Stimulated activated CD4-positive, alpha-beta T cell treated with anti-CD3 and anti-CD28 coated beads, Interleukin-1b, Interleukin-23, amount 100 ng/mL, for 48 hours (primary cell): ENCODE results near the gene PKP2.

ENCODE experiments used
- DNase-seq: peaks from one replicate; pipeline ENCODE4 v3.0.0-alpha.2; 2020

Gene PKP2

DNA sequence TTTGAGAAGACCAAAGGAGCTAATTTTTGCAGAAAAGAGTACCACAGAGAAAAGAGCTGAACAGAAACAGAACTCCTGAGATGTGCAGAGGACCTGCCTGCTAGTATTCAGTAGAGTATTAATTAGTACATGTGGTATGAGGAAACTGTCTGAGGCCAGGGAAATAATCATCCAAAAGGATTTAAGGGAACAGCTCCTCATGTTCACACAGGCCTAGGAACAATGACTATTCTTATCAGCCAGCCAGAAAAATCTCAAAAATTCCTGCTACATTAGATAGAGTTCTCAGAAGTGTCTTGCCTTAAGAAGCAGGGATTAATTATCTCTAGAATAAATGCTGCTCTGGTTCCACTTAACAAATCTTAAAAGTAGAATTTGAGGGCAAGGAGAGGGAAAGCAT lies 36.4 kb downstream of the PKP2 start:
- DNase-seq: no peak

DNA sequence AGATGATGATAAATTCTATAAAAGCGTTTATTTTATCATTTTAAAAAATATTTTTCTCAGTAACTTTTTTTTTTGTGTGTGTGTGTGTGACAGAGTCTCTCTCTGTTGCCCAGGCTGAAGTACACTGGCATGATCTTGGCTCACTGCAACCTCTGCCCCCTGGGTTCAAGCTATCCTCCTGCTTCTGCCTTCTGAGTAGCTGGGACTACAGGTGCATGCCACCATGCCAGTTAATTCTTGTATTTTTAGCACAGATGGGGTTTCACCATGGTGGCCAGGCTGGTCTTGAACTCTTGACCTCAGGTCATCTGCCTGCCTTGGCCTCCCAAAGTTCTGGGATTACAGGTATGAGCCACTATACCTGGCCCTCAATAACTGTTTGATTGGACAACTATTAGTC lies 37.2 kb downstream of the PKP2 start:
- DNase-seq: no peak

DNA sequence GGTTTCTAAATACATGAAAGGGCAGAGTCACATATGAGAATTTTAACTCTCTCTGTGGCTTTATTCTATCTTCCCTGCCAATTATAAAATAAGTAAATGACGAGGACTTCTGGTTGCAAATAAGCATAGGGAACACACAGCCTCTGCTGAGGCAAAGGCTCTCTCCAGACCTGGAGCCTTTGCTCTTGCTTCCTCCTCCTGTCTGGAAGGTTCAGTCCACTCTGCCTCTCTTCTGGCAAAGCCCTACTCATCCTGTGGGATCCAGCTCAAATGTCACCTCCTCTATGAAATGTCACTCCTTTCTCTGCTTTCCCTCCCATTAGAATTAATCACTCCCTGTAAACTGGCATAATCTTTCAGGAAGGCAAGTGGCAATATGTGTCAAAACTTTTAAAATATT lies 41.9 kb downstream of the PKP2 start:
- DNase-seq: no peak

DNA sequence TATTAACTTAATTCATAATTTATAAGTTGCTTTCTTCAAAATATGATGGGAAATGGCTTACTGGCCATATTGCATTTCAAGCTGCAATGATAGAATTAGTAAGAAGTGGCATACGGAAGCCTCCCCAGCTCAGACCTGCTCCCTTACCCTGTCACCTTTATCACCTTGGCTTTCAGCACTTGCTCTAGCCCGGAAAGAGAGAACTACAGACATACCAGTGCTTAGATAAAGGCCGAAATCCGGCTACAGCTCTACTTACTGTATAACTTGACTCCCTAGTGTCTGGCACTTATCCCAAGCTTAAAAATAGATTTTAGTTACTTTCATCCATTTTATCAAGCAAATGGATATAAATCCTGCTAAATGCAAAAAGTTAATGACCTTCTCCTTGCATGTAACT lies 42.5 kb downstream of the PKP2 start:
- no peak for DNase-seq

DNA sequence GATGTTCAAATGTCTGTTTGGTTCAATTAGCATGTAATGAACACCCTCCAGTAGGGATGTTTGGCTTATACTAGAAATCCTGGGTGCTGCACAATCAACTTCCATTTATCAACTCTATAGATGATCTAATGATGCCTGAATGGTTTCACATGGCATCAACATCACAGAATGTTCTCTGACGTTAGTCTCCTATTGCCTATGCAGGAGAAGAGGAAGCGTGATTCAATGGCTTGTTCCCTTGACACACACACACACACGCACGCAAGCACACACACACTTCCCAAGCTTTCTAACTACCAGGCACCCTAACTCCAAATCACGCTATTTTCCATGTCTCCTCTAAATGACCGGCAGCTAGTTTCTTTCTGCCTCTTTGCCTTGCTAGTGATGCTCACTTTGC lies 49.3 kb downstream of the PKP2 start:
- no peak for DNase-seq

DNA sequence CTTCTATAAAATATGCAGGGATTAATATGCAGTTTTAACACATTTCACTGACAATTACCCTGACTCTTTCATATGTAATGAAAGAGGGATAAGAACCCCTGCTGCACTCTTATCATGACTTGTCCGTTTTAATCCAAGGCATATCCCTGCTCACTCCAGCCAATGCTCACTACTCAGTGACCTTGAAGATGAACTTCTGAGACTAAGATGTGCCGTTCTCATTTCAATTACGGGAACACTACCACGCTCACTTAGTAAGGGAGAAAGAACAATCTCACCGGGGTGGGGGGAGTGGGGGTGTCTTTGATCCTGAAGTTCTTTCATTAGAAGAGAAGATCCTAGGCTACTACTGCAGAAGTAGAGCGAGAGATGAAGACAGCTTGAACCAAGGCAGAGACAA lies 50.5 kb downstream of the PKP2 start:
- no peak for DNase-seq

DNA sequence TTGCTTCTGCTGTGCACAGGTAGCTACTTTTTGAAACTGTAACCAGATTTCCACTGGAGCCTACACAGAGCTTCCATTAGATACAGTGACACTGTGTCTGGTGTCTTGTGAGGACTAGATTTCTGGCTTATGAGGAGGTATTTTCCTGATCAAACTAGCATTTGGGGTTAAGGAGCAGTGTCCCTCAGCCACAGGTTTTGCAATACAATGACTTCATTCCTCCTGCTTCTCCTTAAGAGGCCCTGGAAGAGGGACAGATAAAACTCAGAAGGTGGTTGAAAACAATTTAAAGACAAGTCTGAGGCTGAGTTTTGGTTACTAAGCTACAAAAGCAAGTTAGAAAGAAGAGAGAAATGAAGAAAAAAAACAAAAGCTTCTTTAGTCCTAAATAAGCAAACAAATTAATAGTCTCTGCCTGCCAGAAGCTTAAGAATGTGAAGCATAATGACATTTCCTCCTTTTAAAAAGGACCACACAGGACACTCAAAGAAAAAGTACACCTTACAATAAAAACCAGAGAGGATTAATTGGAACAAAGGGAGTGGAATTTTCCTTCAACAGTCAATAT lies 53.0 kb downstream of the PKP2 start:
- no peak for DNase-seq

DNA sequence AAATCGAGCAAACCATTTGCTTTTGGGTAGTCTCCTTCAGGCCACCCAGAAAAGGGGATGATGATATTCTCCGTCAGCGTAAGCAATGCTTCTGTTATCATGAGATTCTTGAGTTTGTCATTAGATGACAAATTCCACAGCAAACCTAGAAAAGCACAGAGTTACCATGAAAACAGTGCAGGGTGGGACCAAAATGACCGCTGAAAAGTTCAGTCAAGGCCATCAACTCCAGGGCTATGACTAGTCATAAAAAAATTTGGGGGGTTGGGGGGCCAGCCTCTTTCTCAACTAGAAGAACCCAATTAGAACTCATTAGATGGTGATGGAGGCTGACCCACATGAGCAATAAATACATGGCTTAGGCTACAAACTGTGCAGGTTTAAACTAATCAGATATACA lies 55.5 kb downstream of the PKP2 start:
- no peak for DNase-seq

DNA sequence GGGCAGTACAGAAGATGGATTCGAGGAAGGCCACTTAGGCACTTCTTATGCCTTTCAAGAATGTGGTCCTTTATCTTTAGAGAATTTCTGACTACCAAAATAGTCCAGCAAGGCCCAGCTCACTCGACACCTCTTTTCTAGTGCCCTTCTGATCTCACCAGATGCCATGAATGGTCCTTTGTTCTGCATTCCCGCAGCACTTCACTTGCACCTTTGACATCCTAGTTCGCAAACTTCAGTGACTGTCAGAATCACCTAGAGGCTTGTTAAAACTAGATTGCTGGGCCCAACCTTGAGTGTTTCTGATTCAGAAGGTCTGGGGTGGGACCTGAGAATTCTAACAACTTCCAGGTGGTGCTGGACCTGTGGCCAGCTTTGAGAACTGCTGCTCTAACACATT lies 56.7 kb downstream of the PKP2 start:
- DNase-seq: no peak

DNA sequence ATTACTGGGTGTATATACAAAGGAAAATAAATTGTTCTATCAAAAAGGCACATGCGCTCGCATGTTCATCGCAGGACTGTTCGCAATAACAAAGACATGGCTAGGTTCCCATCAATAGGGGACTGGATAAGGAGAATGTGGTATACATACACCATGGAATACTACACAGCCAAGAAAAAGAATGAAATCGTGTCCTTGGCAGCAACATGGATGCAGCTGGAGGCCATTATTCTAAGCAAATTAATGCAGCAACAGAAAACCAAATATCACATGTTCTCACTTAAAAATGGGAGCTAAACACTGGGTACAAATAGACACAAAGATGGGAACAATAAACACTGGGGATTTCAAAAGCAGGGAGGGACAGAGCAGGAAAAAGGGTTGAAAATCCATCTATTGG lies 58.6 kb downstream of the PKP2 start:
- DNase-seq: no peak

DNA sequence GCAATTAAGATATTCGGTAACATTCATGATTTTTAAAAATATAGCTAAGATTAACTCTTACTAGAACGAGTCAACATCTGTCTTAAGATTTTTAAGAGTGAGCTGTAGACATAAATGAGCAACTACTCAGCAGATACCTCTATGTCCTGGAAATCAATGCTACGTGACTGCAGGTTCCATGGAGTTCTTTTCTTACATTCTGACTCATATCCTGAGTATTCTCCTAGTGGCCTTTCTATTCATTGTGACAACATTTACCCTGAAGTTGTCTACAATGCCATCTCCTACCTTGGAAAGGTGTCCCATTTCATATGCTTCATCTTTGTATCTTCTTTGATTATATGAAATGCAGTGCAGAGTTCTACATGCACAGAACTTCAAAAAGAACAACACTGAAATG lies 59.9 kb downstream of the PKP2 start:
- no peak for DNase-seq

DNA sequence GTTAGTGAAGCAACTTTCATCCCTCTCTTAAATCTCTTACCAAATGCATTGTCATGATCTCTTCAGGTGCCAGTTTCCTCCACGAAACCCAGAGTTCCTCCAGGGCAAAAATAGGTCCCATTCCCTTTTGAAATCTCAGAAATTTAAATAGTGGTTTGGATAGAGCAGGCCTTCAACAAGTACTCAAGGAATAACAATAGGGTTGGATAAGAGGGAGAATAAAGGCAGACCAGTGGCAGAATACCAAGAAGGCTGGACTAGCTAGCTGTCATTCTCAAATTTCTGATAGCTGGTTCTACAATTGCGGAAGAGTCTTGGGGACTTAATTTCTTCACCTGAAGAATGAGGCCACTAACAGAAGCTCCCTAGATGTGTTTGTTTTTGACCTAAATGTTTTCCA lies 62.5 kb downstream of the PKP2 start:
- DNase-seq: no peak

DNA sequence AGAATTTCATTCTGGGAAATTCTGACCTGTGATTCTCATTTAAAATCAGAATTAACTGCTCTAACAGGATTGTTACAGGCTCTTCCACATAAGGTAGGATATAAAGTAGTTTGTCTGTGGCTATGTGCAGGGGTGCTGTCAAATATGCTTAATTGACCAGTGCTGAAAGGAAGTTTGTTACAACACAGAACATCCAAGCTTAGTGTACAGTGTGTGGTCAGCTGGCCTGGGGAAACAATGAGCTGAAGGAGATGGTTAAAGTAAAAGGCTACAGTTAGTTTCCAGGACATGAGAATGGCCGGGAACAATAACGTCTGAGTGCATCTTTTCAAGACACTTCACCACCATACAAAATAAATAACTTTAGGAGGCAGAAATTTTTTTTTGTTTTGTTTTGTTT lies 68.0 kb downstream of the PKP2 start:
- no peak for DNase-seq

DNA sequence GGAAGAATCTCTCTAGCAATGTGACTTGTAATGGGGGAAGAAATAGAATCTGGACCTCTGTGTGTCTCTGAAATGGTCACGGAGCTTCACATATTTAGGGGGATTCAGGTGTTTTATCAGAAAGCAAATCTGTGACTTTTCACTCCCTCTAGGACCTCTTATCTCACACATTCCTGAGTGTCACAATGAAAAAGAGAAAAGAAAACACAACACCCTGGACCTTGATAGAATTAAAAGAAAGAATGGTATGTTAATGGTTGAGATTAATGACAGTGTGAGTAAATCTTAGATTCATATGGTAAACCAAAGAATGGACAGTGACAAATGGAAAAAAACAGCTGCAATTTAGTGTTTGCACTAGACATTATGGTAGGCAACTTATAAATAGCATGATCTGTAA lies 68.5 kb downstream of the PKP2 start:
- DNase-seq: no peak

DNA sequence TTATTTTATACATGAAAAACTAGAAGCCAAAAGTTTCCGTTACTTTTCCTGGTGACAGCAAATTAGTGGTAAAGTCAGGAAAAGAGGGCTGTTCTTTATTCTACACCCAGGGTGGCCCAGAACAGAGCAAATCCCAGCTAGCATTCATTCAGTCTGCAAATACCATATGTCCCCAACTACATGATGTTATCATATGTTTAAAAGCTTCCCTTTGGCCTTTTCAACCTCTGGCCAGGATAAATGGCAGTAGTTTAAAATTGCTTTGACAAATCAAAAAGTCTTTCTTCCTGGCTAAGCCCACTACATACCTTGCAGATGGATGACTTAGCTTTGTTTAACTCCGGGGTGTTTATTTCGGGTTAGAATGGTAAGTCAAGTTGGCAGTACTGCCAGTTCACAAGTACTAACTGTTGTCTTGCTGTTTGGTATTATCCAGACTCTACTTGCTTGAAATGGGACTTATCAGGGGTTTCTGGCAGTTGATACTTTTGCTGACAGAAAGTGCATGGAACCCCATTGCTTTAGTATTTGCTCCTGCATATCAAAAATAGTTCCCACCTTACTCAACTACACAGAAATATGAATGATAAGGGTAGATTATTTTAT lies 69.7 kb downstream of the PKP2 start:
- DNase-seq: no peak

DNA sequence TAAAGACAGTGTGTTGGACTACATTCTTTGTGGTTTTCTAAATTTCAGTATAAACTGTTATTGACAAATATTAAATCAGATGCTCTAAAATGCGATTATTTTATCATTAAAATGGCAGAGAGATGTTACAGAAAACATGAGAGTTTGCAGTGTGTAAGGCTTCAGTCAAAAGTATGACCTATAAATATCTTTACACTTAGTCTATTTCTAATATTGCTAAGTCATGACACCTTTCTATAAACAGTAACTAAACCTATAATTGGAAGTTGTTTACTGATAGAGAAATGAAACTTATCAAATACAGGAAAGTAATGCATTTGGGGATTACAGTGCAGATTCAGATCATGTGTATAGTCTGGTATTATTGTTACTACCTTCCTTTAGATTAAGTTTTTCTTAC lies 72.0 kb downstream of the PKP2 start:
- DNase-seq: no peak

DNA sequence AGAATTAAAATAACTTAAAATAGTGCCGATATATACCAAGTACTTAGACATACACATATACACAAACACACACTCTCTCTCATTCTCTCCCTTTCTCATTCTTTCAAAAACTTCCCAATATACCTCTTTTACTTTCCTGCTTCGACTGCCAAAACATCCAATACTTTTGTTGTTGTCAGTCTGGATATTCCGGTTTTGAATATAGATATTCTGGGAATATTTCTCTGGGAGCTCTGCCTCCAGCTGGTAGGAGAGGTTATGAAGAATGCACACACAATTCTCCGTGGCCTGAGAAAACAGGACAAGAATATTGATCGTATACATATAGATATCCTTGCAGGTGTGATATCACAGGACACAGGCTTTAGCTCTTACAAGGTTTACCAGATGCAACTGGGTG lies 74.2 kb downstream of the PKP2 start:
- DNase-seq: no peak

DNA sequence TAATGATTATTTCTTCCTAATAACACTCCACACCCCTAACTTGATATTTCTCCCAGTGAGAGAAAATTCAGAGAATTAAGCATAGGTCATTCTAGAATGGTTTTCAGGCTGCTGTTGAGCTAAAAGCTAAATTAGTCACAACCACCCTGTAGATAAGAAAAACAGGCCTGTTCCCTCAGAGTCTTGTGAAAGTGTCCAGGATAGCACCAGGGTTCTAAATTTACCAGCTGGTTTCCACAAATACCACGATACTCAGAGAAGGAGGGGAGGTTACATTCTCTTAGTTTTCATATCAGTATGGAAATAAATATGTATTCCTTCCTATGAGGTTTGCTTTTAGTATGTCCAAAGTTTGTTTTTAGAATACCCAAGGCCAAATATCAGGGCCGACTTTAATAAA lies 74.9 kb downstream of the PKP2 start:
- DNase-seq: no peak

DNA sequence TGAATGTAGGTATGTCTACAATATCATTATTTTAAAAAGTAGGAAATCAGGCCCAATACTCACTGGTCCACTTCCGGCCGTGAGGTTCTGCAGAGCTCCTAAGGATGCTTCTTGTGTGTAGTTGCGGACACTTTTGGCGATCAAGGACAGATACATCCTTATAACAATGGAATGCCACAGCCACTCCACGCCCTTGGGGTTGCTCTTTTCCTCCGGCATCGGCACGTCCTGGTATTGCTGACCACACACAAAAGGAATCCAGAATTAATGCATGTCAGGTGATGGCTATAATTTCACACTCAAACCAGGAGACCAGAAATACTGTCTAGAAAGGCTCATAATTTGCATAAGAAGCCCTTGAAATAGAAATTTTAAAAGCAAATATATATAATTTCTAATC lies 75.3 kb downstream of the PKP2 start:
- no peak for DNase-seq

DNA sequence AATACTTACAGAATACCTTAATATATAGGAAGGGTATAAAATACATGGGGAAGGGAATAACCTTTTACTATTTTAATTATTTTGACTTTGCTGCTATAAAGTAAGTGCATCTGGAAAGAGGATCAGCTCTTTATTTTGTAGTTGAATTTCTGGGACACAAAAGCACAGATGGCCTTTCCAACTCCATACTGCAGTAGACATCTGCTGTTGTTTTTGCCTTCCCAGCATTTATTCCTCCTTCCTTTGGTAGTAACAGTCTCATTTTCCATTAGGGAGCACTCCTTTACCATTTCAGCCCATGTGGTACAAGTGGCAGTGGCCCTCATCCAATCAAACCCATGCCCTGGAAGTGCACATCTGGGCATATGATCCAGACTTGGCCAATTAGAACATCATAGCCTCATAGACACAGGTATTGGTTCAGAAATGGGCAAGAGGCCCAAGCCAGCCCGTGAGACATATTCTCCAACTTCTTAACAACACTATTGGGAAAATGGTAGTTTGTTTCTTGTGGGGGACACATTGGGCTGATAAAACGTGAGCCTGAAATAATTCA lies 76.1 kb downstream of the PKP2 start:
- no peak for DNase-seq

DNA sequence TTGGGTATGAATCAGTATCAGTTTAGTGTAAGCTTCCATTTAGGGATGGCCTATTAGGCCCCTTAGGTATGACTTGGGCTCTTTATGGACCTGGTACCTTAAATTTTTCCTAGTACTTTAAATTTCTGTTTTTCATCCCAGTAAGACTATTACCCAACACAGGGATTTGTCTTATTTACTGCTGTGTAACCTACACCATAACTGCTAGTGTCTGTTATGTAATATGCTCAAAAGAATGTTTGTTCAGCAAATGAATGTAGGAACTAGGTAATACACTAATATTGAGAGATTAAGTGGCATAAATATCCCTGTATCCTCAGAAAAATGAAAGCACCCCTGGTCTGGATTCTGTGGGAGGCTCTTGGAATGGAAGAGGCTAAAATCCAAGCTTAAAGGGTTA lies 77.2 kb downstream of the PKP2 start:
- DNase-seq: no peak

DNA sequence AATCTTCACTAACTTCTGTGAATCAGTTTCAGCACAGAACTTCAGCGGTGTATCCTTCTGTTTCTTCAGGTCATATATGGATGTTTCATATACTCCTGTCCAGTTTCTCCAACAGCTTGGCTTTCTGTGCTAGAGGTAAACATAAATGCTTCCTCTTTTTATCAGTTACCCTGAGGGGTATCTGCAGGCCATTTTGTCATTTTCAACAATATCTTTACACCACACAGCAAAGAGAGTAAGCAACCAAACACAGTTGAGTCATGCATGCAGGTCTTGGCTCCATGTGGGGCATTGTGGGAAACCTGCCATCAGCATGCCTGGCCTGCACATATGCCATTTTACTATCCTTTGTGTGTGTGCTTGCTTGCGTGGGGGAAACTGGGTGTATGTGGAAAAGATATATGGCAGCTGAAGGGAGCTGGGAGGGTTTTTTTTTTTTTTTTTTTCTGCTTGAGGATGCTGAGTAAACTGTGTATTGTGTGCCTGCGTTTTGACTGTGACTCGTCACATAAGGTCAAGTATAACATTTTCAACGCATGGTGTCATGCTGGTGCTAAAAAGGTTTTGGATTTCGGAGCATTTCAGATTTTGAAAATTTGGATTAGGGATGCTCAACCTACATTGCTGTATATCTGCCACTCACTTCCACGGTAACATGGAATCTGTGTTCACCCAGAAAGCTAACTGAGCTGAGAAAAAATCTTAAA lies 84.7 kb downstream of the PKP2 start:
- no peak for DNase-seq

DNA sequence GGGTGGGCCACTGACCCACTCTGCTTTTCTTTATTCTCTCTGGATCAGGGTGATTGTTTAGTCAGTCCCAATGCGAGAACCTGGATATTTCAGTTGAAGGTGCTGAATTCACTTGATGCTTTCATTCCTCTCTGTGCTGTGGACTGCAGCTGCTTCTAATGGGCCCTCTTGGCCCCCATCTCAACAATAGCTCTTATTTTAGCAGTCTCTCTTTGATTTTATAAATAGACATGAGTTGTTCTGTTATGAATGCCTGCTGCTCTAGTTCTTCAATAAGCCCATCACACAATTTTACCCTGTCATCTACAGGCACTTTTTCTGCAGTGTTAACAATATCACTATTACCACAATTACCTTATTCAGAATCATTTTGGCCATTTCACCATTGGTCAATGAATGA lies 86.7 kb downstream of the PKP2 start:
- DNase-seq: no peak

DNA sequence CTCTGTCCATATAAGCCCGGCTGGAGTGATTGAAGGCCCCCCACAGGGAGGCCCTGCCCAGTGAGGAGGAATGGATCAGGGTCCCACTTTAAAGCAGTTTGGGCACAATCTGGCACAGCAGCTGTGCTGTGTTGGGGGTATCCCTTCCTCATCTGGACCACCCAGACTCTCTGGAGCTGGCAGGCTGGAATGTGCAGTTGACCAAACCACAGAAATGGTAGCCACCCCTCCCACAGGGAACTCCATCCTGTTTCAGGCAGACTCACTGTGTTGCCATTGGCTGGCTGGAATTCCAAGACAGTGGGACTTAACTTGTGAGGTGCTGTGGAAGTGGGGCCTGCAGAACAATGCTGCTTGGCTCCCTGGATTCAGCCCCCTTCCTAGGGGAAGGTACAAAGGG lies 87.4 kb downstream of the PKP2 start:
- no peak for DNase-seq

DNA sequence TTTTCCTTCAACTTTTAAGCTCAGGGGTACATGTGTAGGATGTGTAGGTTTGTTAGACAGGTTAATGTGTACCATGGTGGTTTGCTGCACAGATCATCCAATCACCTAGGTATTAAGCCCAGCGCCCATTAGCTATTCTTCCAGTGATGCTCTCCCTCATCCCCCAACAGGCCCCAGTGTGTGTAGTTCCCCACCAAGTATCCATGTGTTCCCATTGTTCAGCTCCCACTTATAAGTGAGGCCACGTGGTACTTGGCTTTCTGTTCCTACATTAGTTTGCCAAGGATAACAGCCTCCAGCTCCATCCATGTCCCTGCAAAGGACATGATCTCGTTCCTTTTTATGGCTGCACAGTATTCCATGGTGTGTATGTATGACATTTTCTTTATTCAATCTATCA lies 92.3 kb downstream of the PKP2 start:
- DNase-seq: no peak
